HEK293 (cell line): ENCODE results near the gene EBF3.

Experiments used
- SCRT2 ChIP-seq: fragments of 450-650 bp; formaldehyde crosslinking; IDR thresholded peaks from 2 replicates; pipeline ENCODE4 v1.5.1; 2016; ENCODE audit warnings: missing biosample characterization, missing genetic modification characterization
- SETDB1 ChIP-seq: IDR thresholded peaks from one replicate; pipeline ENCODE4 v1.6.1; 2017; ENCODE audit warnings: mild to moderate bottlenecking, low read length, moderate library complexity, mixed read lengths; ENCODE audit not compliant: insufficient read length
- TCF7L2 ChIP-seq: IDR thresholded peaks from 2 replicates; pipeline ENCODE4 v1.6.1; 2011; ENCODE audit warnings: low read depth, mild to moderate bottlenecking, inconsistent platforms, low read length, moderate library complexity, borderline replicate concordance
- ZBTB20 ChIP-seq: fragments of 450-650 bp; formaldehyde crosslinking; IDR thresholded peaks from 2 replicates; pipeline ENCODE4 v1.5.1; 2016; ENCODE audit warnings: missing biosample characterization, missing genetic modification characterization
- ZBTB21 ChIP-seq: fragments of 450-650 bp; formaldehyde crosslinking; IDR thresholded peaks from 2 replicates; pipeline ENCODE4 v1.5.1; 2017; ENCODE audit warnings: missing biosample characterization, missing genetic modification characterization
- ZBTB48 ChIP-seq: fragments of 450-650 bp; formaldehyde crosslinking; IDR thresholded peaks from 2 replicates; pipeline ENCODE4 v1.5.1; 2016; ENCODE audit warnings: missing biosample characterization, missing genetic modification characterization
- ZNF121 ChIP-seq: fragments of 450-650 bp; formaldehyde crosslinking; IDR thresholded peaks from 2 replicates; pipeline ENCODE4 v1.5.1; 2016; ENCODE audit warnings: missing biosample characterization, missing genetic modification characterization
- ZNF175 ChIP-seq: fragments of 450-650 bp; formaldehyde crosslinking; IDR thresholded peaks from 2 replicates; pipeline ENCODE4 v1.5.1; 2016; ENCODE audit warnings: missing biosample characterization, missing genetic modification characterization
- ZNF223 ChIP-seq: fragments of 450-650 bp; formaldehyde crosslinking; IDR thresholded peaks from 2 replicates; pipeline ENCODE4 v1.5.1; 2016; ENCODE audit warnings: missing biosample characterization, missing genetic modification characterization
- ZNF302 ChIP-seq: fragments of 450-650 bp; formaldehyde crosslinking; IDR thresholded peaks from 2 replicates; pipeline ENCODE4 v1.5.1; 2016; ENCODE audit warnings: missing biosample characterization, missing genetic modification characterization, low read depth
- ZNF341 ChIP-seq: fragments of 450-650 bp; formaldehyde crosslinking; IDR thresholded peaks from 2 replicates; pipeline ENCODE4; 2016; ENCODE audit warnings: low read depth, missing biosample characterization, missing genetic modification characterization
- ZNF423 ChIP-seq: fragments of 450-650 bp; formaldehyde crosslinking; IDR thresholded peaks from 2 replicates; pipeline ENCODE4 v1.5.1; 2016; ENCODE audit warnings: missing biosample characterization, missing genetic modification characterization
- ZNF530 ChIP-seq: fragments of 450-650 bp; formaldehyde crosslinking; IDR thresholded peaks from 2 replicates; pipeline ENCODE4 v1.5.1; 2016; ENCODE audit warnings: low read depth, missing biosample characterization, missing genetic modification characterization
- ZNF571 ChIP-seq: fragments of 450-650 bp; formaldehyde crosslinking; IDR thresholded peaks from 2 replicates; pipeline ENCODE4 v1.5.0; 2017; ENCODE audit warnings: missing biosample characterization, missing genetic modification characterization
- ZNF660 ChIP-seq: fragments of 450-650 bp; IDR thresholded peaks from 2 replicates; pipeline ENCODE4 v1.5.1; 2018; ENCODE audit warnings: missing biosample characterization, mild to moderate bottlenecking, missing genetic modification characterization
- ZNF777 ChIP-seq: fragments of 450-650 bp; formaldehyde crosslinking; IDR thresholded peaks from 2 replicates; pipeline ENCODE4 v1.5.1; 2017; ENCODE audit warnings: missing biosample characterization, missing genetic modification characterization, borderline replicate concordance
- ZNF785 ChIP-seq: fragments of 450-650 bp; formaldehyde crosslinking; IDR thresholded peaks from 2 replicates; pipeline ENCODE4 v1.5.1; 2016; ENCODE audit warnings: missing biosample characterization, missing genetic modification characterization
- ZNF837 ChIP-seq: fragments of 450-650 bp; formaldehyde crosslinking; IDR thresholded peaks from 2 replicates; pipeline ENCODE4 v1.5.1; 2016; ENCODE audit warnings: missing biosample characterization, missing genetic modification characterization
- ZSCAN30 ChIP-seq: fragments of 450-650 bp; IDR thresholded peaks from 2 replicates; pipeline ENCODE4 v1.5.1; 2018; ENCODE audit warnings: missing biosample characterization, mild to moderate bottlenecking, missing genetic modification characterization, moderate library complexity
- TF ChIP-seq, protein P1 (sequence below): fragments of 450-650 bp; formaldehyde crosslinking; optimal IDR thresholded peaks from 2 replicates; pipeline ENCODE3; 2016; ENCODE audit warnings: missing biosample characterization, mild to moderate bottlenecking, missing genetic modification characterization
- TF ChIP-seq, protein P2 (sequence below): fragments of 450-650 bp; formaldehyde crosslinking; IDR thresholded peaks from 2 replicates; pipeline ENCODE4 v1.5.1; 2016; ENCODE audit warnings: missing biosample characterization, missing genetic modification characterization, borderline replicate concordance
- TF ChIP-seq, protein P3 (sequence below): fragments of 450-650 bp; formaldehyde crosslinking; IDR thresholded peaks from 2 replicates; pipeline ENCODE4 v1.5.1; 2016; ENCODE audit warnings: missing biosample characterization, missing genetic modification characterization
- TF ChIP-seq, protein P4 (sequence below): fragments of 450-650 bp; formaldehyde crosslinking; IDR thresholded peaks from 2 replicates; pipeline ENCODE4 v1.5.1; 2016; ENCODE audit warnings: missing biosample characterization, missing genetic modification characterization
- TF ChIP-seq, protein P5 (sequence below): fragments of 450-650 bp; formaldehyde crosslinking; IDR thresholded peaks from 2 replicates; pipeline ENCODE4 v1.5.1; 2017; ENCODE audit warnings: missing biosample characterization, mild to moderate bottlenecking, missing genetic modification characterization, moderate library complexity
- TF ChIP-seq, protein P6 (sequence below): fragments of 450-650 bp; formaldehyde crosslinking; IDR thresholded peaks from 2 replicates; pipeline ENCODE4 v1.5.1; 2016; ENCODE audit warnings: missing biosample characterization, missing genetic modification characterization

Gene EBF3

DNA sequence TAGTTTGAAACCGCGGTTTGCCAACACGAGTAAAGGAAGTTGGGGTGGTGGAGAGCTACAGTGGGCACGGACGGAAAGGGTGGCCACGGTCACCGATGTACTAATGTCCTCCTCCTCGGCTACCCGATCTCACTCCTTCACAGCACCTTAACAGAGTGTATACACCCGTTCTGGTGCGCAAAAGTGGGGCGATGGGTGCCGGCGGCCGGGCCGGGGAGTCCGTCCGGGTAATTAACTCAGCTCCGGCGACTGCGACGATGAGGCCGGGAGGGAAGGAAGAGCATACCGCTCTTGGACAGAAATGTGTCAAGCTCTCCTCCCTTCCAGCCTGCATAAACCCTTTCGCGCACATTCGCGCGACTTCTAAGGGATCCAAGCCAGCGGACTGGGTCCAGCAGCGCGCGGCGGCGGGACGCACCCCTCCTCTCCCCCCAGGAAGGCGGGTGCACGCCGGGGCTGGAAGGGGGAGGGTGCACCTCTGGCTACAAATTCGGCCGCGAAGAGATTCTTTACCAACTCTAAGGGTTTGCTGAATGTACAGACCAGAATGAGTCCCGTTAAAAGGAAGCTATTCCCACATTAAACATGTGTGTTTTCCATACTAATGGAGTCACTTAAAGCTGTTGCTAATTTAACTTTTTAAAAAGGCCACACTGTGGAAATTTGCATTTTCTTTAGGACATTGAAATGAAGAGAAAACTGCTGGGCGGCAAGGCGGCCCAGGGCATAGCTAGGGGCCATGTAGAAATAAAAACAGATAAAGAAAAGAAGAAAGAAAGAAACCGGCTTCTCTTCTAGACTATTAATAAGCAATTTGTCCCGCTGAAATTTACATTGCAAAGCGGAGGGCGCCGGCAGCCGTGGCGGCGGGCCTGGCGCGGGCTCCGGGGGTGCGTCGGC, 6.6 kb upstream of the EBF3 start (continued):
- TF ChIP-seq, protein P1, sequence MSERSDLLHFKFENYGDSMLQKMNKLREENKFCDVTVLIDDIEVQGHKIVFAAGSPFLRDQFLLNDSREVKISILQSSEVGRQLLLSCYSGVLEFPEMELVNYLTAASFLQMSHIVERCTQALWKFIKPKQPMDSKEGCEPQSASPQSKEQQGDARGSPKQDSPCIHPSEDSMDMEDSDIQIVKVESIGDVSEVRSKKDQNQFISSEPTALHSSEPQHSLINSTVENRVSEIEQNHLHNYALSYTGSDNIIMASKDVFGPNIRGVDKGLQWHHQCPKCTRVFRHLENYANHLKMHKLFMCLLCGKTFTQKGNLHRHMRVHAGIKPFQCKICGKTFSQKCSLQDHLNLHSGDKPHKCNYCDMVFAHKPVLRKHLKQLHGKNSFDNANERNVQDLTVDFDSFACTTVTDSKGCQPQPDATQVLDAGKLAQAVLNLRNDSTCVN (tag by site-specific recombination), result peak; percentile 69
- peak; percentile 74 for TF ChIP-seq ZBTB20 (tag by site-specific recombination)
- TF ChIP-seq TCF7L2, result no peak
- TF ChIP-seq, protein P2, sequence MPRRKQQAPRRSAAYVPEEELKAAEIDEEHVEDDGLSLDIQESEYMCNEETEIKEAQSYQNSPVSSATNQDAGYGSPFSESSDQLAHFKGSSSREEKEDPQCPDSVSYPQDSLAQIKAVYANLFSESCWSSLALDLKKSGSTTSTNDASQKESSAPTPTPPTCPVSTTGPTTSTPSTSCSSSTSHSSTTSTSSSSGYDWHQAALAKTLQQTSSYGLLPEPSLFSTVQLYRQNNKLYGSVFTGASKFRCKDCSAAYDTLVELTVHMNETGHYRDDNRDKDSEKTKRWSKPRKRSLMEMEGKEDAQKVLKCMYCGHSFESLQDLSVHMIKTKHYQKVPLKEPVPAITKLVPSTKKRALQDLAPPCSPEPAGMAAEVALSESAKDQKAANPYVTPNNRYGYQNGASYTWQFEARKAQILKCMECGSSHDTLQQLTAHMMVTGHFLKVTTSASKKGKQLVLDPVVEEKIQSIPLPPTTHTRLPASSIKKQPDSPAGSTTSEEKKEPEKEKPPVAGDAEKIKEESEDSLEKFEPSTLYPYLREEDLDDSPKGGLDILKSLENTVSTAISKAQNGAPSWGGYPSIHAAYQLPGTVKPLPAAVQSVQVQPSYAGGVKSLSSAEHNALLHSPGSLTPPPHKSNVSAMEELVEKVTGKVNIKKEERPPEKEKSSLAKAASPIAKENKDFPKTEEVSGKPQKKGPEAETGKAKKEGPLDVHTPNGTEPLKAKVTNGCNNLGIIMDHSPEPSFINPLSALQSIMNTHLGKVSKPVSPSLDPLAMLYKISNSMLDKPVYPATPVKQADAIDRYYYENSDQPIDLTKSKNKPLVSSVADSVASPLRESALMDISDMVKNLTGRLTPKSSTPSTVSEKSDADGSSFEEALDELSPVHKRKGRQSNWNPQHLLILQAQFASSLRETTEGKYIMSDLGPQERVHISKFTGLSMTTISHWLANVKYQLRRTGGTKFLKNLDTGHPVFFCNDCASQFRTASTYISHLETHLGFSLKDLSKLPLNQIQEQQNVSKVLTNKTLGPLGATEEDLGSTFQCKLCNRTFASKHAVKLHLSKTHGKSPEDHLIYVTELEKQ (tag by site-specific recombination), result no peak
- TF ChIP-seq, protein P3, sequence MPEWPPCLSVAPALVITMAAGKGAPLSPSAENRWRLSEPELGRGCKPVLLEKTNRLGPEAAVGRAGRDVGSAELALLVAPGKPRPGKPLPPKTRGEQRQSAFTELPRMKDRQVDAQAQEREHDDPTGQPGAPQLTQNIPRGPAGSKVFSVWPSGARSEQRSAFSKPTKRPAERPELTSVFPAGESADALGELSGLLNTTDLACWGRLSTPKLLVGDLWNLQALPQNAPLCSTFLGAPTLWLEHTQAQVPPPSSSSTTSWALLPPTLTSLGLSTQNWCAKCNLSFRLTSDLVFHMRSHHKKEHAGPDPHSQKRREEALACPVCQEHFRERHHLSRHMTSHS, result no peak
- TF ChIP-seq, protein P4, sequence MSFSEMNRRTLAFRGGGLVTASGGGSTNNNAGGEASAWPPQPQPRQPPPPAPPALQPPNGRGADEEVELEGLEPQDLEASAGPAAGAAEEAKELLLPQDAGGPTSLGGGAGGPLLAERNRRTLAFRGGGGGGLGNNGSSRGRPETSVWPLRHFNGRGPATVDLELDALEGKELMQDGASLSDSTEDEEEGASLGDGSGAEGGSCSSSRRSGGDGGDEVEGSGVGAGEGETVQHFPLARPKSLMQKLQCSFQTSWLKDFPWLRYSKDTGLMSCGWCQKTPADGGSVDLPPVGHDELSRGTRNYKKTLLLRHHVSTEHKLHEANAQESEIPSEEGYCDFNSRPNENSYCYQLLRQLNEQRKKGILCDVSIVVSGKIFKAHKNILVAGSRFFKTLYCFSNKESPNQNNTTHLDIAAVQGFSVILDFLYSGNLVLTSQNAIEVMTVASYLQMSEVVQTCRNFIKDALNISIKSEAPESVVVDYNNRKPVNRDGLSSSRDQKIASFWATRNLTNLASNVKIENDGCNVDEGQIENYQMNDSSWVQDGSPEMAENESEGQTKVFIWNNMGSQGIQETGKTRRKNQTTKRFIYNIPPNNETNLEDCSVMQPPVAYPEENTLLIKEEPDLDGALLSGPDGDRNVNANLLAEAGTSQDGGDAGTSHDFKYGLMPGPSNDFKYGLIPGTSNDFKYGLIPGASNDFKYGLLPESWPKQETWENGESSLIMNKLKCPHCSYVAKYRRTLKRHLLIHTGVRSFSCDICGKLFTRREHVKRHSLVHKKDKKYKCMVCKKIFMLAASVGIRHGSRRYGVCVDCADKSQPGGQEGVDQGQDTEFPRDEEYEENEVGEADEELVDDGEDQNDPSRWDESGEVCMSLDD (tag by site-specific recombination), result no peak
- TF ChIP-seq ZBTB48 (tag by site-specific recombination), result peak; percentile 70
- TF ChIP-seq ZNF223, result no peak
- no peak for TF ChIP-seq ZNF121 (tag by site-specific recombination)
- TF ChIP-seq ZNF571 (tag by site-specific recombination), result no peak
- no peak for TF ChIP-seq ZNF530 (tag by site-specific recombination)
- TF ChIP-seq, protein P5, sequence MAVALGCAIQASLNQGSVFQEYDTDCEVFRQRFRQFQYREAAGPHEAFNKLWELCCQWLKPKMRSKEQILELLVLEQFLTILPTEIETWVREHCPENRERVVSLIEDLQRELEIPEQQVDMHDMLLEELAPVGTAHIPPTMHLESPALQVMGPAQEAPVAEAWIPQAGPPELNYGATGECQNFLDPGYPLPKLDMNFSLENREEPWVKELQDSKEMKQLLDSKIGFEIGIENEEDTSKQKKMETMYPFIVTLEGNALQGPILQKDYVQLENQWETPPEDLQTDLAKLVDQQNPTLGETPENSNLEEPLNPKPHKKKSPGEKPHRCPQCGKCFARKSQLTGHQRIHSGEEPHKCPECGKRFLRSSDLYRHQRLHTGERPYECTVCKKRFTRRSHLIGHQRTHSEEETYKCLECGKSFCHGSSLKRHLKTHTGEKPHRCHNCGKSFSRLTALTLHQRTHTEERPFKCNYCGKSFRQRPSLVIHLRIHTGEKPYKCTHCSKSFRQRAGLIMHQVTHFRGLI (tag by site-specific recombination), result no peak
- no peak for TF ChIP-seq SCRT2 (tag by site-specific recombination)
- no peak for TF ChIP-seq ZNF302 (tag by site-specific recombination)
- TF ChIP-seq ZNF175 (tag by site-specific recombination), result no peak
- TF ChIP-seq SETDB1, result no peak
- peak; percentile 77 for TF ChIP-seq ZNF341 (tag by site-specific recombination)
- TF ChIP-seq ZNF423, result peak; percentile 19; the same call in 1 of the 2 replicates
- TF ChIP-seq ZNF660 (tag by site-specific recombination), result no peak
- no peak for TF ChIP-seq ZNF785 (tag by site-specific recombination)
- TF ChIP-seq ZBTB21 (tag by site-specific recombination), result no peak
- TF ChIP-seq ZNF837 (tag by site-specific recombination), result no peak
- no peak; the same call in 1 of the 2 replicates for TF ChIP-seq ZNF777 (tag by site-specific recombination)
- 0 out of 2 replicates have a peak, but pooled peaks have one; percentile 8 for TF ChIP-seq ZSCAN30 (tag by site-specific recombination)
- TF ChIP-seq, protein P6, sequence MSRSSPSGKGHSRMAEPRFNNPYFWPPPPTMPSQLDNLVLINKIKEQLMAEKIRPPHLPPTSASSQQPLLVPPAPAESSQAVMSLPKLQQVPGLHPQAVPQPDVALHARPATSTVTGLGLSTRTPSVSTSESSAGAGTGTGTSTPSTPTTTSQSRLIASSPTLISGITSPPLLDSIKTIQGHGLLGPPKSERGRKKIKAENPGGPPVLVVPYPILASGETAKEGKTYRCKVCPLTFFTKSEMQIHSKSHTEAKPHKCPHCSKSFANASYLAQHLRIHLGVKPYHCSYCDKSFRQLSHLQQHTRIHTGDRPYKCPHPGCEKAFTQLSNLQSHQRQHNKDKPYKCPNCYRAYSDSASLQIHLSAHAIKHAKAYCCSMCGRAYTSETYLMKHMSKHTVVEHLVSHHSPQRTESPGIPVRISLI (tag by site-specific recombination), result no peak
